Activated CD4-positive, alpha-beta T cell treated with anti-CD3 and anti-CD28 coated beads for 36 hours (primary cell): Measurements from ENCODE around the gene TNFRSF9. TPM values are rescaled to one million over a fixed set of nuclear protein-coding genes. Genes with fewer than 3 reads are reported as not detected.
A peak's percentile ranks its signal among the peaks of the same experiment; 100 is the strongest.
"Not testable (repeated sequence)": the region's sequence is repeated elsewhere in the genome, so short reads cannot be mapped to it uniquely, and the experiment has no call there.

Experiments
- ATAC-seq: fragments of 200-7000 bp; cut with Tn5 transposase; one replicate; pipeline ENCODE4 v1.10.0; 2021; ENCODE audit warnings: mild to moderate bottlenecking, moderate library complexity
- CTCF ChIA-PET: fragments of 350-600 bp; sonication (Branson Sonifier 250); formaldehyde crosslinking; loops from one replicate; lab custom pipeline; 2021; ENCODE audit warnings: antibody characterized with exemption; lab: Charles Lee
- POLR2A ChIA-PET: fragments of 350-600 bp; sonication (Branson Sonifier 250); formaldehyde crosslinking; loops from one replicate; lab custom pipeline; 2021; ENCODE audit warnings: antibody characterized with exemption, inconsistent platforms; lab: Charles Lee
- DNase-seq: peaks from one replicate; pipeline ENCODE4 v3.0.0-alpha.2; 2020
- H3K27ac Mint-ChIP-seq: one replicate; pipeline ENCODE4 v1.8.0; 2021; ENCODE audit warnings: mixed read lengths
- H3K27me3 Mint-ChIP-seq: one replicate; pipeline ENCODE4 v1.8.0; 2021; ENCODE audit warnings: mixed read lengths
- H3K36me3 Mint-ChIP-seq: one replicate; pipeline ENCODE4 v1.8.0; 2021; ENCODE audit warnings: low read depth, mixed read lengths
- H3K4me1 Mint-ChIP-seq: one replicate; pipeline ENCODE4 v1.8.0; 2021; ENCODE audit warnings: mixed read lengths
- H3K4me3 Mint-ChIP-seq: one replicate; pipeline ENCODE4 v1.8.0; 2021; ENCODE audit warnings: mild to moderate bottlenecking, moderate library complexity, mixed read lengths
- H3K9me3 Mint-ChIP-seq: one replicate; pipeline ENCODE4 v1.8.0; 2021; ENCODE audit warnings: low read depth, mixed read lengths
- intact Hi-C, 2 experiments: fragments of 100-400 bp; cut with DNase I in 1 of 2; cut with micrococcal nuclease in 1 of 2; formaldehyde crosslinking; loops; one replicate each; pipeline versions ENCODE4 v1.14.2 to v1.15.1; 2022 to 2024; cut with DNase I, micrococcal nuclease
- total RNA-seq, 2 experiments: library from RNA; stranded (reverse); gene quantifications; one replicate each; pipeline ENCODE4 v1.2.3, GENCODE V29; 2021

Gene TNFRSF9
- total RNA-seq, 2 experiments from 2014 or later, result 26.8 to 28.2 TPM

GRCh38 chr1:7942214-7942921 is 1.7 kb upstream of the TNFRSF9 start:
- intact Hi-C loops, result loop anchor here in 1 of 2 experiments (10.0 kb wide), 1 partner anchor 1158 kb away; the partner anchor contains the start of gene CAMTA1
- Mint-ChIP-seq H3K27ac (peak overlapping the region; percentile 73), H3K9me3 (no peaks in the 10 kb centered on the region), H3K4me1 (peaks cover 47% of the 10 kb centered on the region), H3K4me3 (peak overlapping the region; percentile 66), H3K27me3 (peaks cover 28% of the 10 kb centered on the region), H3K36me3 (peaks cover 13% of the 10 kb centered on the region)
- DNase-seq (peak; percentile 57), ATAC-seq (peak; percentile 25)
- ChIA-PET POLR2A (no interaction called here), CTCF (interaction anchor here (1.2 kb wide), 1 partner anchor 189 kb away, joined by 3 read pairs; no protein-coding TSS in a partner anchor)

GRCh38 chr1:7941437-7941793 is 776 bp upstream of the TNFRSF9 start:
- no peaks in the 10 kb centered on the region for H3K9me3 Mint-ChIP-seq
- DNase-seq (no peak), ATAC-seq (no peak)
- peaks cover 28% of the 10 kb centered on the region for H3K27me3 Mint-ChIP-seq
- peaks cover 47% of the 10 kb centered on the region for H3K4me1 Mint-ChIP-seq
- H3K36me3 Mint-ChIP-seq, result peaks cover 15% of the 10 kb centered on the region
- H3K4me3 Mint-ChIP-seq, result peak overlapping the region; percentile 66
- CTCF ChIA-PET, result interaction anchor here (0.7 to 2.4 kb wide), 4 partner anchors 8 to 706 kb away, joined by 3 to 10 read pairs (median 3); no protein-coding TSS in a partner anchor
- H3K27ac Mint-ChIP-seq, result peak overlapping the region; percentile 88
- intact Hi-C loops, result loop anchor here in 1 of 2 experiments (1.0 to 10.0 kb wide), 2 partner anchors 8 to 1157 kb away; partner anchors contain the start of gene CAMTA1
- POLR2A ChIA-PET, result interaction anchor here (0.7 kb wide), 1 partner anchor 210 kb away, joined by 4 read pairs; no protein-coding TSS in a partner anchor

GRCh38 chr1:7940034-7940433 is 605 bp downstream of the TNFRSF9 start:
- H3K4me3 Mint-ChIP-seq, result peak overlapping the region; percentile 66
- H3K4me1 Mint-ChIP-seq, result peaks cover 47% of the 10 kb centered on the region
- CTCF ChIA-PET, result interaction anchor here (0.6 to 2.7 kb wide), 12 partner anchors 9 to 136 kb away, joined by 3 to 10 read pairs (median 4); no protein-coding TSS in a partner anchor
- intact Hi-C loops, result loop anchor here (1.0 to 10.0 kb wide), 4 partner anchors 9 to 1155 kb away; partner anchors contain the start of genes CAMTA1 (in 1 of the 2) and PARK7 (in 1 of the 2)
- peaks cover 20% of the 10 kb centered on the region for H3K36me3 Mint-ChIP-seq
- no peak for ATAC-seq
- POLR2A ChIA-PET, result interaction anchor here (0.6 to 1.1 kb wide), 3 partner anchors 9 to 881 kb away, joined by 4 to 6 read pairs (median 4); no protein-coding TSS in a partner anchor
- H3K27ac Mint-ChIP-seq, result no peak overlapping the region
- no peaks in the 10 kb centered on the region for H3K9me3 Mint-ChIP-seq
- DNase-seq, result no peak
- peaks cover 29% of the 10 kb centered on the region for H3K27me3 Mint-ChIP-seq

GRCh38 chr1:7938070-7938469 is 2.6 kb downstream of the TNFRSF9 start:
- DNase-seq, result no peak
- ChIA-PET CTCF (interaction anchor here (2.4 kb wide), 1 partner anchor 11 kb away, joined by 7 read pairs; no protein-coding TSS in a partner anchor), POLR2A (no interaction called here)
- Mint-ChIP-seq H3K4me1 (peaks cover 41% of the 10 kb centered on the region), H3K9me3 (no peaks in the 10 kb centered on the region), H3K4me3 (peak overlapping the region; percentile 66), H3K36me3 (peaks cover 32% of the 10 kb centered on the region), H3K27me3 (peaks cover 28% of the 10 kb centered on the region), H3K27ac (no peak overlapping the region)
- no peak for ATAC-seq
- intact Hi-C loops, result no loop called here

GRCh38 chr1:7932524-7933138 is 8.0 kb downstream of the TNFRSF9 start:
- Mint-ChIP-seq H3K27me3 (peaks cover 2% of the 10 kb centered on the region), H3K36me3 (peaks cover 40% of the 10 kb centered on the region), H3K4me1 (peaks cover 29% of the 10 kb centered on the region), H3K9me3 (no peaks in the 10 kb centered on the region), H3K27ac (no peak overlapping the region), H3K4me3 (no peak overlapping the region)
- DNase-seq (no peak), ATAC-seq (no peak)
- ChIA-PET POLR2A (no interaction called here), CTCF (interaction anchor here (0.6 to 1.0 kb wide), 4 partner anchors 12 to 1570 kb away, joined by 3 to 5 read pairs (median 3); no protein-coding TSS in a partner anchor)
- intact Hi-C loops, result no loop called here

- POLR2A ChIA-PET, result no interaction called here
- peak; percentile 15 for ATAC-seq
- peaks cover 2% of the 10 kb centered on the region for H3K27me3 Mint-ChIP-seq
- peaks cover 27% of the 10 kb centered on the region for H3K4me1 Mint-ChIP-seq
- no peaks in the 10 kb centered on the region for H3K9me3 Mint-ChIP-seq
- H3K4me3 Mint-ChIP-seq, result peak overlapping the region; percentile 11
- DNase-seq, result no peak
- intact Hi-C loops, result loop anchor here in 1 of 2 experiments (1.0 to 2.0 kb wide), 2 partner anchors 9 to 17 kb away; partner anchors contain the start of gene TNFRSF9
- CTCF ChIA-PET, result interaction anchor here (0.9 kb wide), 2 partner anchors 18 to 1058 kb away, joined by 3 read pairs; no protein-coding TSS in a partner anchor
- peaks cover 45% of the 10 kb centered on the region for H3K36me3 Mint-ChIP-seq
- H3K27ac Mint-ChIP-seq, result peak overlapping the region; percentile 87
These were observed 9.2 kb downstream of the TNFRSF9 start for GRCh38 chr1:7931446-7931812.

GRCh38 chr1:7930645-7931445 is 9.8 kb downstream of the TNFRSF9 start:
- peak; percentile 81 for ATAC-seq
- Mint-ChIP-seq H3K27ac (peak overlapping the region; percentile 87), H3K4me1 (peaks cover 27% of the 10 kb centered on the region), H3K36me3 (peaks cover 47% of the 10 kb centered on the region), H3K9me3 (no peaks in the 10 kb centered on the region), H3K4me3 (peak overlapping the region; percentile 11), H3K27me3 (peaks cover 2% of the 10 kb centered on the region)
- CTCF ChIA-PET, result interaction anchor here (0.9 to 1.2 kb wide), 2 partner anchors 10 to 1059 kb away, joined by 3 to 6 read pairs; partner anchors contain the start of gene TNFRSF9
- DNase-seq, result peak; percentile 45
- POLR2A ChIA-PET, result interaction anchor here (0.6 to 0.7 kb wide), 2 partner anchors 770 to 856 kb away, joined by 3 read pairs; no protein-coding TSS in a partner anchor
- intact Hi-C loops, result loop anchor here (1.0 to 2.0 kb wide), 3 partner anchors 9 to 18 kb away; partner anchors contain the start of gene TNFRSF9 (in 1 of the 2)

- H3K27me3 Mint-ChIP-seq, result no peaks in the 10 kb centered on the region
- ChIA-PET CTCF (interaction anchor here (0.6 kb wide), 1 partner anchor 30 kb away, joined by 3 read pairs; no protein-coding TSS in a partner anchor), POLR2A (no interaction called here)
- peak overlapping the region; percentile 5 for H3K27ac Mint-ChIP-seq
- DNase-seq (no peak), ATAC-seq (peak; percentile 24)
- H3K36me3 Mint-ChIP-seq, result peaks cover 39% of the 10 kb centered on the region
- peaks cover 27% of the 10 kb centered on the region for H3K4me1 Mint-ChIP-seq
- H3K4me3 Mint-ChIP-seq, result no peak overlapping the region
- intact Hi-C loops, result loop anchor here (1.0 to 2.0 kb wide), 2 partner anchors 19 to 20 kb away; no protein-coding TSS in a partner anchor
- H3K9me3 Mint-ChIP-seq, result no peaks in the 10 kb centered on the region
These were observed 11.0 kb downstream of the TNFRSF9 start for GRCh38 chr1:7929637-7930036.

- CTCF ChIA-PET, result interaction anchor here (0.8 to 0.9 kb wide), 2 partner anchors 12 kb away, joined by 3 to 4 read pairs; no protein-coding TSS in a partner anchor
- H3K27me3 Mint-ChIP-seq, result no peaks in the 10 kb centered on the region
- POLR2A ChIA-PET, result no interaction called here
- no peak for ATAC-seq
- H3K27ac Mint-ChIP-seq, result no peak overlapping the region
- H3K36me3 Mint-ChIP-seq, result peaks cover 32% of the 10 kb centered on the region
- no peak for DNase-seq
- H3K4me1 Mint-ChIP-seq, result peaks cover 27% of the 10 kb centered on the region
- no peak overlapping the region for H3K4me3 Mint-ChIP-seq
- no peaks in the 10 kb centered on the region for H3K9me3 Mint-ChIP-seq
- intact Hi-C loops, result no loop called here
These were observed 12.4 kb downstream of the TNFRSF9 start for GRCh38 chr1:7928247-7928646.

- H3K27ac Mint-ChIP-seq, intact Hi-C loops, H3K27me3 Mint-ChIP-seq, H3K9me3 Mint-ChIP-seq, H3K4me3 Mint-ChIP-seq, DNase-seq, ATAC-seq, POLR2A ChIA-PET: not testable (repeated sequence)
- Mint-ChIP-seq H3K4me1 (peaks cover 24% of the 10 kb centered on the region), H3K36me3 (peaks cover 27% of the 10 kb centered on the region)
- CTCF ChIA-PET, result interaction anchor here (0.9 kb wide), 1 partner anchor 13 kb away, joined by 4 read pairs; no protein-coding TSS in a partner anchor
These were observed 13.6 kb downstream of the TNFRSF9 start for GRCh38 chr1:7927061-7927460.
